ENCODE data around the gene SPTLC3.

DNA sequence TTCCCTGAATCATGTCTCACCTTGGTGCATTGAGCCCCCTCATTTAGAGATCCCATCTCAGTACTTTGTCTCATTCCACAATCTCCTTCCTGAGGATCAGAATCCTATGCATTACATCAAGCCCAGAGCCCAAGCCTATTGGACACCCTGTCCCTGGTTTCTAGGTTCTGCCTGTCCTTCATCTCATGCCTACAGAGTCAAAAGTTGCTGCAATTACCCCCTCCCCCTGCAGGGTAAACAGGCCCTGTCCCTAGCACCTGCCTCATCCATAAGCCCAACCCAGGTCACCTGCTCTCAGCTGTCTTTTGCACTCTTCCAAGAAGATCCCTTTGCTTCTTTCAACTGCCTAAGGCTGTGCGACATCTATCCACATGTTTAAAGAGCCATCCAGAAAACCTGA lies 93.9 kb downstream of the SPTLC3 start:
- TF ChIP-seq, protein P1, sequence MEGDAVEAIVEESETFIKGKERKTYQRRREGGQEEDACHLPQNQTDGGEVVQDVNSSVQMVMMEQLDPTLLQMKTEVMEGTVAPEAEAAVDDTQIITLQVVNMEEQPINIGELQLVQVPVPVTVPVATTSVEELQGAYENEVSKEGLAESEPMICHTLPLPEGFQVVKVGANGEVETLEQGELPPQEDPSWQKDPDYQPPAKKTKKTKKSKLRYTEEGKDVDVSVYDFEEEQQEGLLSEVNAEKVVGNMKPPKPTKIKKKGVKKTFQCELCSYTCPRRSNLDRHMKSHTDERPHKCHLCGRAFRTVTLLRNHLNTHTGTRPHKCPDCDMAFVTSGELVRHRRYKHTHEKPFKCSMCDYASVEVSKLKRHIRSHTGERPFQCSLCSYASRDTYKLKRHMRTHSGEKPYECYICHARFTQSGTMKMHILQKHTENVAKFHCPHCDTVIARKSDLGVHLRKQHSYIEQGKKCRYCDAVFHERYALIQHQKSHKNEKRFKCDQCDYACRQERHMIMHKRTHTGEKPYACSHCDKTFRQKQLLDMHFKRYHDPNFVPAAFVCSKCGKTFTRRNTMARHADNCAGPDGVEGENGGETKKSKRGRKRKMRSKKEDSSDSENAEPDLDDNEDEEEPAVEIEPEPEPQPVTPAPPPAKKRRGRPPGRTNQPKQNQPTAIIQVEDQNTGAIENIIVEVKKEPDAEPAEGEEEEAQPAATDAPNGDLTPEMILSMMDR (IDR thresholded peaks at IDR 0.05), result no peak
- TF ChIP-seq EZH2 (IDR thresholded peaks at IDR 0.05; ENCODE audit: borderline replicate concordance, insufficient read depth, low read depth, low read length, poor library complexity, severe bottlenecking), result no peak
